Stimulated activated CD8-positive, alpha-beta memory T cell treated with anti-CD3 and anti-CD28 coated beads, Interleukin-7, amount 100 ng/mL, for 24 hours (primary cell): ENCODE results near the gene DYNC2H1.

ENCODE experiments used
- DNase-seq: peaks from one replicate; pipeline ENCODE4 v3.0.0-alpha.2; 2020; ENCODE audit warnings: low read depth

DYNC2H1 gene

DNA sequence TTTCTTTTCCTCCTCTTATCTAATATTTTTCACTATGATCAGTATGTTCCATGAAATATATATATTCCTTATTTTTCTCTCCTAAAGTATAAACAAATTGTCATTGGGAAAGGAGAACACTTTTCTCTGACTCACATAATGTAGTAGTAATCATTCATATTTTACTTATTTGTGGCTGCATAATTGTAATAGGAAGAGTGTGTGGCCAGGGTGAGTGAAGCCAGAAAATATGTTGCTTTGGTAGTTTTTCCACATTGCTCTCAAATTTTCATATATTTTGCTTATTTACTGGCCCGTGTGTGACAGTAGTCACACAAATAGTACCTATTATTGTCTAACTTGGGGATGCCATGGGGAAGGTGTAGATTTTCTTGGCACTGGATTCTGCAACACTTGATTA lies 172.1 kb downstream of the DYNC2H1 start:
- DNase-seq = no peak

- no peak for DNase-seq
These were observed 175.0 kb downstream of the DYNC2H1 start for GRCh38 chr11:103284260-103284659.

DNA sequence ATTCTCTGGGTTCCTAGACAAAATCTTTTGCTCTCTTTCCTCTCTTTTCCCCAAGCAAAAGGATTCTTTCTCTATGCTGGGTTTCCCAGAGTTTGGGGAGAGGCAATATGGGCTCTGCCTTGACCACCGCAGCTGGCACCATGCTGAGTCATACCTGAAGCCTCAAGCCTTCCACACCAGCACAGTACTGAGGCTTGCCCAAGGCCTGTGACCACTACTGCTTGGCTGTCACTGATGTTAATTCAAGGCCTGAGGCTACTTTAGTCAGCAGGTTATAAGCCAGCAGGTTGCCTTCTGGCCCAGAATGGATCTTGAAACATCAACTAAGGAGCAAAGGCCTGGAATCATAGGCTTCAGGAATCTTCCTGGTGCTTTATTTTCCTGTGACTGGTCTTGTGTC lies 185.3 kb downstream of the DYNC2H1 start:
- no peak for DNase-seq

- DNase-seq = no peak
These were observed 186.5 kb downstream of the DYNC2H1 start for GRCh38 chr11:103295704-103296103.

DNA sequence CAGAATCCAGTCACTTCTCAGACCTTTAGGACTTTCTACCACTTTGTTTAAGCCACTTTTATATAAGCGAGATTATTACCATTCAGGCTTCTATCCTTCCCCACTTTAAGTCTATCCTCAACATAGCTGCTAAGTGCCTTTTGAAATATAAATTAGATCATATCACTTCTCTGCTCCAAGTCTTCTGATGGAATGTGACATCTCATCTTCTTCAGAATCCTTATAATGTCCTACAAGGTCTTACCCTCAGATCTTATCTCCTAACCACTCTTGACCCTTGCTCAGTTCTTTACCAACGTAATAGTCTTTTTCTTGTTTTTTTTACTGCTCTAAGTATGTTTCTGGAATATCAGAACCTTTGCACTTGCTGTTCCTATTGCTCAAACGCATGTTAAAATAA lies 188.7 kb downstream of the DYNC2H1 start:
- DNase-seq = no peak

DNA sequence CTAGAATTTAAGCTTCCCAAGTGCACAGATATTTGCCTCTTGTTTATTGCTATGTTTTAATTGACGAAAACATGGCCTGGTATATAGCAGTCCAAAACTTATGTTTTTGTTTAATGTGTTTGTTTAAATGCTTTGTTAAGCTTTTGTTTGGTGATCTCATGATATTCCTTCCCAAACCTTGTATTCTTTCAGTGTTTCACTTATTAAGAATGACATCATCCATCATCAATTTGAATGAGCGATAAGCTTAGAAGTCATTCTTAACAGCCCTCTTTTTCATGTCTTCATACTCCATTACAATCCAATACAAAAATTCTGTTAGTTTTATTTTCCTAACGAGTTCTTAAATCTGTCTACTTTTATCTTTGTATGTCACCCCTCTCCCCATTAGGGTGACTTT lies 206.0 kb downstream of the DYNC2H1 start:
- DNase-seq = no peak

- no peak for DNase-seq
These were observed 207.9 kb downstream of the DYNC2H1 start for GRCh38 chr11:103317118-103317517.

DNA sequence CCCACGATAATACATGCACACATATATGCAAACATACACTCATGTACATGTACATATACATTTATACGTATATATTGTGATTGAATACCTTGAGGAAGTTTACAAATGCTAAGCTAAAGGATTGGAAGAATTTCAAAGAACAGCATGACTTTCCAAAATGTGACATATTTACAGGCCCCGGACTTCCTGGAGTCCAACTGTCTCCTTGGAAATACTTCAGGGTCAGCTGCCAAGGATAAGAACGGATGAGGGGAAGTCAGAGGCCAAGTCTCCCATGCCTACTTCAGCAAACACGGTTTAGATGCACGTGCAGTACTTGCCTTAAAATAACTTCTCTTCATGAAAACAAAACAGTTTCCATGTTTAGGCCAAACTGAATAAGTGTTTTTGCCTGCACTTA lies 213.6 kb downstream of the DYNC2H1 start:
- no peak for DNase-seq

DNA sequence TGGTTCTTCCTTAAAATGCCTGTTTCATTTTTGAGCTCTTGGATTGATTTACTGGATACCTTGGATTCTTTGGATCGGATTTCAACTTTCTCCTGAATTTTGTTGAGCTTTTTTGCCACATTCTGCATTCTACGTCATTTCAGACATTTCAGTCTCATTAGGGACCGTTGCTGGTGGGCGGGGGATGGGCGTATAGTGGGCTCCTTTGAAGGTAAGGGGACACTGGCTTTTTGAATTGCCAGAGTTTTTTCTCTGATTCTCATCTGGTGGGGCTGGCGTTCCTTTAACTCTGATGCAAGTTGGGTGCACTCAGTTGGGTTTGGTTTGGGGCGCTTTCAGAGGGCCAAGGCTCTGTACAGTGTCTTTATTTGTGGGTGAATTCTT lies 216.5 kb downstream of the DYNC2H1 start:
- no peak for DNase-seq

GRCh38 chr11:103326070-103326794 lies 217.0 kb downstream of the DYNC2H1 start:
- no peak for DNase-seq

- DNase-seq = no peak
These were observed 218.5 kb downstream of the DYNC2H1 start for GRCh38 chr11:103327721-103328120.

DNA sequence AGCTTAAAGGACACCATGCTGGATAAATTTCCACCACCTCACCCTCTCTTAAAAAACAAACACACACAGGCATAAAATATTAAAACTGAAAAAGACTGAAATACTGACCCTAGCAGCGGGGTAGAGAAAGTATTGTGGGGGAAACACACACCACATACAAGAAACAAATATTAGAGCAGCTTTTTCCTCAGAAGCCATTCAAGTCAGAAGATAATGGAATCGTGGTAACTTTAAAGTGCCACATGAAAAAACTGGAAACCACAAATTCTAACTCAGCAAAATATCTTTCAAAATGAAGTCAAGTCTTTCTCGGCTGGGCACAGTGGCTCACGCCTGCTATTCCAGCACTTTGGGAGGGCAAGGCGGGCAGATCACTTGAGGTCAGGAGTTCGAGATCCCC lies 223.2 kb downstream of the DYNC2H1 start:
- DNase-seq = no peak

DNA sequence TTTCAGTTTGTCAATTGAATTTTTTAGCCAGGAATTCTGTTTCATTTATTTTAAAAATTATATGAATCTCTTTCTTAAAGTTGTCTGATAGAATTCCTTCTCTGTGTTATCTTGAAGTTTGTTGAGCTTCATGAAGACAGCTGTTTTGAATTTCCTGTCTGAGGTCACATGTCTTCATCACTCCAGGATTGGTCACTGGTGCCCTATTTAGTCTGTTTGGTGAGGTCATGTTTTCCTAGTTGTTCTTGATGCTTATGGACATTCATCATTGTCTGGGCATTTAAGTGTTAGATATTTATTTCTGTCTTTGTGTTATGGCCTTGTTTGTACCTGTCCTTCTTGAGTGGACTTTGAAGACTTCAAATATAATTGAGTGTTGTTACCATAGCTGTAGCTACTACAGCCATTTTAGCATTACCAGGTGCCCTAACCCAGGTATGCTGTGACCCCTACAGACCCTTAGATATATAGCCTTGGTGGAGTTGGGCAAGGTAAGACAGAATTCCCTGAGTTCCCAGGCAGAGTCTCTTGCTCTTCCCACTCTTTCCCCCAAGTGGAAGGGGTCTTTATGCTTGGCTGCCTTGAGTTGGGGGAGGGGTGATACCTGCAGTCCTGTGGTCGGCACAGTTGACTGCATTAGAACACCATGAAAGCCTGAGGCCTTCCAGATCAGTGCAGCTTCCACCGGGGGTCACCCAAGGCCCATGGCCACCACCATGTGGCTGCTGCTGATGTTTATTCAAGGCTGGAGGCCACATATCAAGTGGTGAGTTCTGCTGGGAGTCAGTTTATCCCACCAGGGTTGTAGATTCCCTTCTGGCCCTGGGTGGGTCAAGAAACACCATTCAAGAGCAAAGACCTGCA lies 229.6 kb downstream of the DYNC2H1 start:
- no peak for DNase-seq

DNA sequence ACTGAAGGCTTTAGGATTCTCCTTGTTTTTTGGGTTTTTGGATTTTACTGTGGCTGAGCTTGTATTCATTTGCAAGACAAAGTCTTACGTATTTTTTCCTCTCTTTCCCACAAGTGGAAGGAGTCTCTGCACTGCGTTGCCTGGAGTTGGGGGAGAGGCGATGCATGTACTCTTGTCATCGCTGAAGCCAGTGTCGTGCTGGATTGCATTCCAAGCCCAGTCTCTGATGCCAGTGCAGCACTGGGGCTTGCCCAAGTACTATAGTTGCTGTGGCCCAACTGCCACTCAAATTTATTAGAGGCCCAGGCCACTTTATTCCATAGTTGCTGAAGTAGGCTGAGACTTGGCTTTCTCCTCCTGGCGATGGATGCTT lies 230.2 kb downstream of the DYNC2H1 start:
- DNase-seq = no peak

DNA sequence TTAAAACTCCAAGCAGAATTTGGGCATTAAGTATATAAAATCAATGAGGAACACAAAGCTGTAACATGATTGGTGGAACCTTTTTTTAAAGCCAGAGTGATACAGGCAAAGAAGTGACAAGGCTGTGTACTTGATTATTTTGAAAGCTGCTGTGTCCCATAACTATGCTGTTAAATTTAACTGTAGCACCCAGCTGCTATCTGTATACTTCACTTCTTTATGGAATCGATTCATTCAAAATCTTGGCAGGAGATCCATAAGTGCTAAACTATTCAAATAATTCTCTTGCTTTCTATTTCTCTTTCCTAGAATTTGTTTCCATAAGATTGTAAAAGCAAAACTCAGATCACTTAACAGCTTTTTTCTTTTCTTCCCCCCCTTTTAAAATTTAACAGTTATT lies 231.7 kb downstream of the DYNC2H1 start:
- DNase-seq = no peak

DNA sequence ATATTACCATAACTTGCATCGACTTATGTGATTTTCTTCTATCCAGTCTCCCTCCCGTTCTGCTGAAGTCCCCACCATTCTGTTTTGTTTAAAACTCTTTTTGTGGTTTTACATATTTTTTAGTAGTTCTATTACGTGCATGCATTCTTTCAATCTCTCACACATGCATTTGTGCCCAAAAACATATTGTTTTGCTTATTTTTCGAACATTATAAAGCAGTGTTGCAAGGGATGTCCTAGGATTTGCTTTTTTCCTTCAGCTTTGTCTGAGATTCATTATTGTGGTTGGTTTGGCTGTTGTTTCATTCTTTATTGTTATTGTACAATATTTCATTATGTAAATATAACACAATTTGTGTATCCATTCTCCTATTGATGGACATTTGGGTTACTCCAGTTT lies 235.7 kb downstream of the DYNC2H1 start:
- DNase-seq = no peak

- DNase-seq = no peak
These were observed 240.4 kb downstream of the DYNC2H1 start for GRCh38 chr11:103349595-103349994.

DNA sequence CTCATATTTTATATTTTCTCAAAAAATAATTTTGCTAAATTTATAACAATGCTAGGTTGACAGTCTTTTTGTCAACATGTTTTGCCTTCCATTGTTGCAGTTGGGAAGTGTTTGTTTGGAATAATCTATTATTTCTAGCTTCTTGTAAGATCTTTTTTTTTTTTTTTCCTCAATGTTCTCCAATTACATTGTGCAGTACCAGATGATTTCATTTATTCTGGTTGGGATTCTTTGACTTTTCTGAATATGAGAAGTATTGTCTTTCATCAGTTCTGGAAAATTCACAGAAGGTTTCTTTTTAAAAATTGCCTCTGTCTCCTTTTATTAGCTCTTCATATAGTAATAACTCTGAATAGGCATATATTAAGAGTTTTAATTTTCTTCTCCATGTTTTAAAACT lies 245.4 kb downstream of the DYNC2H1 start:
- no peak for DNase-seq

DNA sequence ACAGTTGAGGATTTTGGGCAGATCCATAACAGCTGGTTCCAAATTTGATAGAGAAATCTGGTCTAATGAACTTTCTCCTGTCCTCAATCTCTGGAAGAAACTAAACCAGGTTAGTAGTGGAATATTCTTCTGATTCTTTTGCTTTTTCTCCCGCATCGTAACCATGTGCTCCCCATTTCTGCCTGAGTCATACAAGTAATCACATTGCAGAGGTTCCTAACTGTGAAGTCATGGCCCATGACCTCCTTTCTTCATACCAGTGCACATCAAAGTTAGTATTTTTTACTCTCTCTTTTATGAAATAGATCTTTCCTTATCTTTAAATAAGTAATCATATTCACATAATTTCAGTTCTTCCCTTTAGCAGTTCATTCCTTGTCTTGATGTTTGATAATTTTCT lies 249.0 kb downstream of the DYNC2H1 start:
- no peak for DNase-seq

DNA sequence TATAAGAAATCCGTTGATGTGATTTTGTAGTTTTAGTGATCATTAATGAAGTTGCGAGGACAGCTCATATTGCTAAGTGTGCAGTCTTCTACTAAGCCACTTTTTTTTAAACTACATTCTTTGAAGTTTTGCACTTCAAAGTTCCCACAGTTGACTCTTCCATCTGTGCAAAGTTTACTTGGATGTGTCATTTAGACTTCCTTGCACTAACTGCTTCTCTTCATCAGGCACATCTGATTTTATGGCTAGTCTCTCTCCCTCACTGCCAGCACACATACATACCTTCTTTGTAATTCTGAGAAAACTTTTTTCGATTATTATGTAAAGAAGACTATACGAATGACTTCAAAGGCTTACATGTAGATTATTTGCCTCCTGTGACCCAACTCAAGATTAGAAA lies 250.0 kb downstream of the DYNC2H1 start:
- DNase-seq = no peak

DNA sequence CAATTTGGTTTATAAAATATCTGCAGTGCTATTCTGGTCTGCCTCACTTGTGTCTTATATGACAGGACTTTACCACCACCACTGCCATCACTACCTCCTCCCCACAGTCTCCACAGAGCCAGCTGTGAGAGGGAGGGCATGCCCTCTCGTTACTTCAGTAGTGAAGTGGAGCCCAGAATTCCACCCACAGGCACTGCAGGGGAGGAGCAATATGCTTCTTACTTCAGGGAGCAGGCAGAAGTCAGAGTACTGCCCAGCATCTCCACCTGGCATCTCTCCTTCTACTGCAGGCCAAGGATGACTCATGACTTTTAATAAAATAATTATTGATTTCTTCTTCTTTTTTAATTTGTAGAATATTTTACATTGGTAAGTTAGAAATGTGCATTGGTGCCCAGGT lies 255.5 kb downstream of the DYNC2H1 start:
- no peak for DNase-seq

DNA sequence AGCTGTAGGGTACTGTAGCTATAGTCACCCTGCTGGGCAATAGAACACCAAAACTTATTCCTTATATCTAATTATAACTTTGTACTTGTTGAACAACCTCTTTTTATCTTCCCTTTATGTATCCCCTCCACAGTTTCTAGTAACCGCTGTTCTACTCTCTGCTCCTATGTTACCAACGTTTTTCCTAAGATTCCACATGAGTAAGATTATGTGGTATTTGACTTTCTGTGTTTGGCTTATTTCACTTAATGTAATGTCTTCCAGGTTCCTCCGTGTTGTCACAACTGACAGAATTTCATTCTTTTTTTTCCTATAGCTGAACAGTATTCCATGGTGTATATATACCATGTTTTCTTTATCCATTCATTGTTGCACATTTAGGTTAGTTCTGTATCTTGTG lies 258.4 kb downstream of the DYNC2H1 start:
- no peak for DNase-seq

DNA sequence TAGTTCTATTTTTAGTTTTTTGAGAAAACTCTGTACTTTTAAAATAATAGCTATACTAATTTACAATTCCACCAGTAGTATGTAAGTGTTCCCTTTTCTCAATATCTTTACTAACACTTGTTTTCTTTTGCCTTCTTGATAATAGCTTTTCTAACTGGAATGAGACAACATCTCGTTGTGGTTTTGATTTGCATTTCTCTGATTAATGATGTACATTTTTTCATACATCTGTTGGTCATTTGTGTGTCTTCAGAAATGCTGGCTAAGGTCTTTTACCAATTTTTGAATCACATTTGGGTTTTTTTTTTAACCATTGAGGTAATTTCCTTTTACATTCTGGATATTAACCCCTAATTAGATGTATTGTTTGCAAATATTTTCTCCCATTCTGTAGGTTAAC lies 258.9 kb downstream of the DYNC2H1 start:
- no peak for DNase-seq

DNA sequence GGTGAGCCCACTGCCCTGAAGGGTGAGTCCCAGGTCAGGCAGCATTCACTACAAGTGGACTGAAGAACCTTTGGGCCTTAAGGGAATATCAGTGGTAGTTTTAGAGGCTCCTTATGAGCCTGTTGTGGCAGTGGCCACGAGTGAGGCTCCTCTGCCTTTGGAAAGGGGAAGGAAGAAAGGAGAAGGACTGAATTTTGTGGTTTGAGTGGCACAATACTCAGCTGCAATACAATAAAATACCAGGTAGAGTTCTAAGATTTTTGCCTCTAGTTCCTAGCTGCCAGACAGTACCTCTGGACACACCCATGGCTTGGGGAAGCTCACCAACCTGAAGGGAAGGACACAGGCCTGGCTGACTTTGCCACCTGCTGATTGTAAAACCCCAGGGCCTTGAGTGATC lies 260.9 kb downstream of the DYNC2H1 start:
- DNase-seq = no peak
